Measurements from ENCODE around the gene BACE2.
"Not testable (repeated sequence)": the region's sequence is repeated elsewhere in the genome, so short reads cannot be mapped to it uniquely, and the experiment has no call there.

BACE2 gene

DNA sequence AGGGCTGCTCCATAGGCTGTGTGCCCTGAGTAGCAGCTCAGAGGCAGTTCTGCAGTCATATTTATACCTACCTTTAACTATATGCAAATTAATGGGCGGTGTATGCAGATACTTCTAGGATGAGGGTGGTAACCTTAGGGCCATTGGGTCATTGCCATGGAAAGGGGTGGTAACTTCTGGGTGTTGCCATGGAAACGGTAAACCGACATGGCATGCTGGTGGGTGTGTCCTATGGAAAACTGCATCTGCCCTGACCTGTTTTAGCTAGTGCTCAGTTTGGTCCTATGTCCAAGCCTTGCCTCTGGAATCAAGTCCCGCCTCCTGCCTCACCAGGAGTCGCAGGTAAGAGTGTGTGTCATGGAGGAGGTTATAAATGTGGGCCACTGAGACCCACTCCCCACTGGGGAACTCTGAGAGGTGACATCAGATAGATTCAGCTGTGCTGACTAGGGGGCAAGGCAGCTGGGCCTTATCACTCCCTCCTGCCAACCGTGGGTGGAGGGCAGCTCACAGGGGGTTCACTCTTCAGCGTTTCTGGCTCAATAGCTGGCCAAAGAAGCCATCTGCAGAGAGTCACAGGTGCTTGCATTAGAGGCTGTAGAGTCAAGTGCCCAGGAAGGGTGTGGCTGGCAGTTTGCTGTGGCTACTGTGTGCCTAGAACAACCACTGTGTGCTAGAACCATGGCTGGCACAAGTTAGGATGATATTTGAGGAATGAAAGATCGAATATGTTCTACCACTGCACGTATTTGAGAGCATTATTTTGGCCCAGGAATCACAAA is 19.0 kb downstream of the BACE2 start:
- DNase-seq: no peak

DNA sequence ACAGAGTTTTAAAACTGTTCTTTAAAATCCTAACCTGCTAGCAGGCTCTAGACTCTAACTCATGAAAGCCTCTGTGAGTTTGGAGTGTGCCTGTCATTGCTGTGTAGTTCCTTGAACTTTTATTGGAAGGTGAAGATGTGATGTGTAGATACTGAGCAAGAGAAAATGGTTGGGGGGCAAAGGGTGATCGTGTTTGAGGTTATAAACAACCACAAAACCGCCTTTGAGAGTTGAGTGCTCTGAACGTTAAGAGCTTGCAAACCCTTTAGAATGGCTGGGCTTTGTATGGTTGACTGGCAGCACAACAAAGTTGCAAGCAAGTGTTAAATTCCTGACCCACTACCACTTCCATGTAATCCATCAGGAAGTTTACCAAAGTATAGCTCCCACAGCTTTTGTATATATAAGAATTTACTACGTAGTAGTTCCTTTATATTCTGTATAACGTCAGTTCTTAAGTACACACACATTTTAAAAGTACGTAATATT is 19.6 kb downstream of the BACE2 start:
- no peak for DNase-seq

DNA sequence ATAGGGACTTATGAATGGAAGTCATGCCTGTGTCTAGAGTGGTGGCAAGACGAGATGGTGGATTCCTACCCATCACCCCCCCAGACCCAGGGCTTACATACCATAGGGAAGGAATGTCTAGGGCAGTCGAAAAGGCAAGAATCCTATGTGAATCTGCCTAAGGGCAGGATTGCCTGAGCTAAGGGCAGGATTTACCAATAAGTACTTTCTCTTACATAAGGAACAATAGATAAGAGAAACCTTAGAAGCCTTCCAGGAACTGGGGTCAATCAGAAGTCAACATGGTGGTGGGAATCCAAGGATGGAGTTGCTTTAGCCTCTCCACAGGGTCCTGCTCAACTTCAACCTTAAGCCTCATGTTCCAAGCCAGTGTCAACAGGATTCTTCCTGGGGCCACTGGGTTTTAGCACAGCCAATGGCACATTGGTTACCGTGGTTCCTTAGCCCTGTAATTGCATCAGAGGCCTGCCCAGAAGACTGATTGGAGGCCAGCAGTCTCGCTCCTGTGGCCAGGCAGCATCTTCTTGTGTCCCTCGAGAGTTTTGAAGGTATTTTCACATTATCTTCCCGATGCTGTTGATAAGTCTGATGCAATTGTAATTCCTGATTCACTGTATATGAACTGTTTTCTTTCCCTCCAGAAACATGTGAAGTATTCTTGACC is 20.7 kb downstream of the BACE2 start:
- DNase-seq: no peak

DNA sequence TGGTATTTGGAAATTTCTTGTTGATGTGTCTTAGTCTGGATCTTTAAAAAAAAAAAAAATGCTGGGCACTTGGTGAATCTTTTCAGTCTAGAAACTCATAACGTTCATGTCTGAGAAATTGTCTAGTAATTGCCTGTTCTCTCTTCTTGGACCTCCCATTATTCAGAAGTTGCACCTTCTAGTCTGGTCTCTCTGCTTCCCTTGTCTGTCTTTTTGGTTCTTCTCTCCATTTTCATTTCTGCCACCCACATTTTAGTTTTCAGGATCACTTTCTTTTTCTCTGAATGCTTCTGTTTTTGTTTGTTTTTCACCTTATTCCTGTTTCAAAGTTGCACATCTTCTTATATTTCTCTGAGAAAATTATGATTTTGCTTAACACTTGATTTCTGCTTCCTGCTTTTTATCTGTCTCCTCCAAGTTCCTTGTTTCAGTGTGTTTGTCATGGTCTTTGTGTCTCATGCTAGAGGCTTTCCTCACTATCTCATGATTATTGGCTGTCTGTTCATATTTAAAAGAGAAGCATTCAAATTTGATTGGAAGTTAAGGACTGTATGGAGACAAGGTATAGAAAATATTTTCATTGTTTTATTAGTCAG is 21.3 kb downstream of the BACE2 start:
- DNase-seq: no peak

DNA sequence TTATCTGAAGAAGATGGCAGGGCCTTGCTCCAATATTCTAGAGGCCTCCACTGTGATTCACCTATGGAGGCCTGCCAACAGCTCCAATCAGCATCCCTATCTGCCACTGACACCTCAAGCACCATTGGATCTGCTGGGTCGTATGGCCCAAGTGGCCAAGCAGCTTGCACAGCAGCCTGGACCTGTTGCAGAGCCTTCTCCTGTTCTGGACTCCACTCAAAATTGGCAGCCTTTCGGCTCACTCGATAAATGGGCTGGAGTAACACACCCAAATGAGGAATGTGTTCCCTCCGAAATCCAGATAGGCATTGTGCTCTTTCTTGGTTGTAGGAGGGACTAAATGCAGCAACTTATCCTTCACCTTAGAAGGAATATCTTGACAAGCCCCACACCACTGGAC is 24.6 kb downstream of the BACE2 start:
- DNase-seq: not testable (repeated sequence)

DNA sequence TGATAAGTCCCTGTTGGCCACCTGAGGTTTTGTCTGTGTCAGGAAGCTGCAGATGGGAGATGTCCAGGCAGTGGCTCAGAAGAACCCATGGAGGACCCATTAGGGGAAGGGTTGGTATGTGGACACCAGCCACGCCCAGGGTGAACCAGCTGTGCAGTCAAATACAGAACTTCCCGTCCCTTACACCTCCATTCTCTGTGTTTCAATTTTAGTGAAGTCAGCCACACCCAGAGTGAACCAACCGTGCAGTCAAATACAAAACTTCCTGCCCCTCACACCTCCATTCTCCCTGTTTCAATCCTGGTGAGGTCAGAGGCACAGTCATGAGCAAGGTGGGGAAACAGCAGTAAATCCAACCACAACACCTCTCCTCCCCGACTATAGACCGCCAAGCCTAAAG is 27.4 kb downstream of the BACE2 start:
- no peak for DNase-seq

DNA sequence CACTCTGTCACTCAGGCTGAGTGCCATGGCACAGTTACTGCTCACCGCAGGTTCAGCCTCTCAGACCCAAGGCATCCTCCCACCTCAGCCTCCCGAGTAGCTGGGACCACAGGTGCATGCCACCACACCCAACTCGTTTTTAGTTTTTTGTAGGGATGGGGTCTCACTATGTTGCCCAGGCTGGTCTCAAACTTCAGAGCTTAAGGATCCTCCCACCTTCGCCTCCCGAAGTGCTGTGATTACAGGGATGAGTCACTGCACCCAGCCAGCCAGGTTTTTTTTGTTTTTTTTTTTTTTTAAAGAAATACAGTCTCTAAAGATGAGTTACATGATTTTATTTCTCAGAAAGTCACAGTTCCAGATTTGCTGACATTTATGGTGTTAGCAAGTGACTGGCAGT is 29.0 kb downstream of the BACE2 start:
- DNase-seq: no peak

DNA sequence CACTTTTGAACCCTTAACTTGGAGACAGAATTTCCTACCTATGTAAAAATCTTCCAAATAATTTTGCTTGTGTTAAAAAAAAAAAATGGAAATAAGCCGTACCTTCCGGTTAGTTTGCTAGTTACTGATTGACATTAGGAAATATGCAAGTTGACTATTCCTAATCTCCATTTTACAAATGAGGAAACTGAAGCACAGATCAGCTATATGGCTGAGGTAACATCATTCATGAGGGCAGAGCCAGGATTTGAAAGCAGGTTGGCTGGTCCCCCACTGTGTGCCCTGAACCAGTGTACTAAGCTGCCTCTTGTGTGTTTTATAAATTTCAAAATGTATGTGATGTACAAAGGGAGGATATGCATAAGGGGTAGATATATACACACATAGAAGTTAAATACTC is 29.6 kb downstream of the BACE2 start:
- DNase-seq: no peak

DNA sequence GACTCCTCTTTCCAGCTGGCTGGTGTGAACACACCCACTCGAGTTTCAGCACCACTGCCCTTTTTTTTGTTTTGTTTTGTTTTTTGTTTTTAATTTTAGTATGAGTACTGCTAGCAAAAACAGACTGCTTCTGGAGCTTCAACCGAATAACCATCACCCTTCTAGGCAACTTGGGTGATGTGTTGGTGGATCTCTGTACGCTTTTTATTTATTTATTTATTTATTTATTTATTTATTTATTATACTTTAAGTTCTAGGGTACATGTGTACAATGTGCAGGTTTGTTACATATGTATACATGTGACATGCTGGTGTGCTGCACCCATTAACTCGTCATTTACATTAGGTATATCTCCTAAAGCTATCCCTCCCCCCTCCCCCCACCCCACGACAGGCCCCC is 30.7 kb downstream of the BACE2 start:
- not testable (repeated sequence) for DNase-seq

DNA sequence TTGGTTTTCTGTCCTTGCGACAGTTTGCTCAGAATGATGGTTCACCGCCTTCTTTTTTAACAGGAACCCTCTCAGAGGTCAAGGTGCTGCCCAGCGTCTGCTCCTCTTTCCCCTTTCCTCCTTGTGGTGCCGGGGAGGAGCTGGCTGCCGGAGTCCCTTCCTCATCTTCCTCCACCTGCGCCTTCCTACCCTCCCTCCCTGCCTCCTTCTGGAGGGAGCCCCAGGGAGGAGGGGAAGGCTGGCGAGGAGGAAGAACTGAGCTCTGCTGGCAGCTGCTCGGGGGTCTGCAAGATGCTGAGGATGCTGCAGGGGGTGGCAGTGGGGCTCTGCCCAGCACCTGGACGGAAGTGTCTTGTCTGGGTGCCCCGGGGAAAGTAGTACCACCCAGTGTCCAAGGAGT is 31.2 kb downstream of the BACE2 start:
- DNase-seq: no peak

DNA sequence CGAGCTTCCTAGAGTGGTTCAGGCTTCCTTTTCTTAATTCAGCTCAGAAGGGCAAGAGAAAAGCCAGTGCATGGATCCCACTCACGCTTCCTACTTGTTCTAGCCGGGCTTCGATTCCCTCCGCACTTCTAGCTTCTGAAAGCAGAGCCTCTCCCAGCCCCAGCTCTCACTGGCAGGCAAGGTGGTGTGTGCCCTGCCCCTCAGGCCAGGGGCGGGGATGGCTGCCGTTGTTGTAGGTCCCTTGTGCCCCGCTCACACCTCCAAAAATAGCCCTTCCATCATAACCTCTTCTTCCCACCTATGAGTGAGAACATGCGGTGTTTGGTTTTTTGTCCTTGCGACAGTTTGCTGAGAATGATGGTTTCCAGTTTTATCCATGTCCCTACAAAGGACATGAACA is 31.6 kb downstream of the BACE2 start:
- DNase-seq: no peak

DNA sequence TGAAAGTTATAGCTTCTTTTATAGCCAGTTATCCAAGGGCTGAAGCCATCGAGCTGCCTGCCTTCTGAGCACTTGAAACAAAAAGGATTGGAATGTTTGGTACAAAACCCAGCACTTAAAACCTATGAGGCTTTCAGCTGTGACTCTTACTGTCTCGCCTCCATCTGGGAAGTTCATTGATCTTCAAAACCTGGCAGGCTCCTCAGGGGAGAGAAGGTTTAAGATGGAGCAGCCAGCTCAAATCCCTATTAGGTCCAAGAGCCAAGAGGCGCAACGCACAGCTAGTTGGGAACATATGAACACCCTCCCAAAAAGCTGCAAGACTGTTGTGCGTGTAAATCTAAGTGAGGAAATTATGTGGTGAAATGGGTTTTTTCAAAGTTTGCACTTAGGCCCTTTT is 33.4 kb downstream of the BACE2 start:
- no peak for DNase-seq

DNA sequence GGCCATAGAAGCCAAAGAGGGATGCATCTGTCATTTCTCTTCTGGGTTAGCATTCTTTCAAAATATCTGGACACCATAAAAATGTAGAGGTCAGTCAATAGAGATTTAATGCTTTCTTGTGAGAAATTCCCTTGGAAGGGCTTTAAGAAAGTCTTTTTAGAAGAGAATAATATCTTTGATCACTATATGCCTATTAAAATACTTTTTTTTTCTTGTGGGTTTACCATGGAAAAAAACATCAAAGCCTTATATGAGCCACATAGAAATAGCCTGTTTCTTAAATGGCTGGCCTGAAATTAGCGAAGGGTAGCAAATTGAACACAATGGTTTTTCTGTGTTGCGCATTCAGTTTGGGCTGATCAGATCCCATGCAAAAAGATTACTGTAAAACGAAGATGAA is 36.8 kb downstream of the BACE2 start:
- DNase-seq: no peak

DNA sequence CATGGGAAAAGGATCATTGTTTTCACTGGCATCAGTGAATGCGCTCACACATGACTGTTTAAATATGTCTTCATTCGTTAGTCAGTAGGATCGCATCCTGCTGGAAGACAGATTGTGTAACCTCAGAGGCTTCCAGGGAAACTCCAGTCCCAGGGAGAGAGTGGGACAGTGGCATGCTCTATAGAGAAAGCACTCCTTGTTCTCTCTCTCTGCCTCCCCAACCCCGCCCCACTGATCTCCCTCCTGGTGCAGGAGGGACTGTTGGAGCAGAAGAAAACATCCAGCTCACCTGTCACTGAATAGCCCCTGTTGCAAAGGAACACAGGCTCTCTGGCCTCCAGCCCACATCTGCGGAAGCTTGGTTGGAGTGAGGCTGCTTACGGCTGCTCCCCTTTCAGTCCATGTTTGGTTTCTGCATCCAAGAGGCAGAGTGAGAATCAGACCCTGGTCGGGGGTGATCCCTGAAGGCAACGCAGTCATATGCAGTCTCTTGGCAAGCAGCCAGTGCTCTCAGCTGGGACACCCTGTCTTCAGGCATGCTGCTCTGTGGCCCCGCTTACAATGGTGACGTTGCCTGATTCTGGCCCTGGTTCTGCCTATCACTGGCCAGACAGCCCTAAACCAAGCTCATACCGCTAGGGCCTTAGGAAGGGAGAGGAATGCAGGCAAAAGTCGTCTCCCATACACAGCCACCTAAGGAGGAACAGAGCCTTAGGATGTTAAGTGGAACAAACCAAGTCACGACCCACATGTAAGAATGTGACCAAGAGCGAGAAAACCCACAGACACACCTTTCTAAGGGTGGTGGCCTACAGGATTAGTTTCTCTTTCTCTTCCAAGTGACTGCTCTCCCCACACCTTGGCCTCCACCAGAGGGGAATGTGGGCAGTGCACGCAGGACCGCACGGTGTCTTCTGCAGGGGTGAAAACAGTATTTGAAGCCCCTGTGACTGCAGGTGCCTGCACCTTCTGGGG is 39.7 kb downstream of the BACE2 start:
- DNase-seq: no peak

DNA sequence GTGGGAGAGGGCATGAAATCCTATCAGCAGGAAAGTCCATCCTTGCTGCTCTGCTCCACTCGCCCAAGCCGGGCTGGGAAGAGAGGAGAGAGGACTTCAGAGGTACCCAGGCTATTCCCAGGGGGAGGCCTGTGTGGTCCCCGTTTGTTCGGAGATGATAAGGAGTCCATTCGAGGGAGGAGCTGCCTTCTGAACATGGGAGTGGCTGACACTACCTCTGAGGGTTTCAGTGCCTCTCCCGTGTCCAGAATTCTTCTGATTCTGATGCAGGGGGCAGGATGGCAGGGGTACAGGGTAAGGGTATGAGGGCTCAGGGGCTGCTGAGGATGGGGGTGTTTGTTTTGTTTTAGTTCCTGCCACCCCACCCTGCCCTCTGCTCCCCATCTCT is 40.4 kb downstream of the BACE2 start:
- DNase-seq: no peak

DNA sequence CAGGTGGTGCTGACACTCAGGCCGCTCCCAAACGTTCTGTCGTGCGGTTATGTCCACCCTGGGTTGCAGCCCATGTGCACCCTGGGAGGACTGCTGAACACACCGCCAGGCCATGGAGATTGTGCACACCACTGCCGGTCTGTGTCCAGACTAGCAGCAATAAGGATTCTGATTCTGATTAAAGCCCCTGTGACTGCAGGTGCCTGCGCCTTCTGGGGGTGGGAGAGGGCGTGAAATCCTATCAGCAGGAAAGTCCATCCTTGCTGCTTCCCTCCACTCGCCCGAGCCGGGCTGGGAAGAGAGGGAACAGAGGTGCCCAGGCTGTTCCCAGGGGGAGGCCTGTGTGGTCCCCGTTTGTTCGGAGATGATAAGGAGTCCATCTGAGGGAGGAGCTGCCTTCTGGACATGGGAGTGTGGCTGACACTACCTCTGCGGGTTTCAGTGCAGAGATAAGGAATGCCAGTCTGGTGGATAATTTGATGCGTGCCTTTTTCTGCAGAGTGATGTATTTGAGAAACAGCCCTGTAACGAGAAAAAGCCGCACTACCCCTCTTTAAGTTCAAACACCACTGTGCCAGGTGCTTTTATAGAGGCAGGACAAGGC is 41.2 kb downstream of the BACE2 start:
- DNase-seq: no peak

DNA sequence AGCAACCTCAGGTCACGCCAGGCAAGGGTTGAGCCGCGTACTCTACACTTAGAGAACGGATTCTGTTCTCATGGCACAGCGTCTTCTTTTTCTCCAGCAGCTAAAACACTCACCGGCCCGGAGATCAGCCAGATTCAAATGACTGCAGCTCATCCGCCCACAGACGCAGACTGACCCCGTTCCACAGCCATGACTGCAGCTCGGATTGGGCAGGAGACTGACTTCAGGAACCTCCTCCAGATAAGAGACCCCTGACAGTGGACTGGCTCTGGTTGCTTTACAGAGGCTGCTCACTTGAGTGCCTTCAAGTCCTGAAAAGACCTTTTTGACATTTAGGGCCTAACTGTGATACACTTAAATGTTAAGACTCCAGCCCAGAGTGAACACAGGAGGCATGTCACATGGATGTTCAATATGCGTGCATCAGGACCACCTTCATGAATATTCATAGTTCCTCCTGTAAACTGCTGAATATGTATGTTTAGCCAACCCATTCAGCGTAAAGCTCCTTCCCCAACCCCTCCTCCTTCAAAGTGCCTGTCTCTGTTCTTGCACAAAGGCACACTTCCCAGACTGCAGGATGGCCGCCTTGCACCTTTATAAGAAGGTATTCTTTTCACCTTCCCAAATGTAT is 42.6 kb downstream of the BACE2 start:
- no peak for DNase-seq

DNA sequence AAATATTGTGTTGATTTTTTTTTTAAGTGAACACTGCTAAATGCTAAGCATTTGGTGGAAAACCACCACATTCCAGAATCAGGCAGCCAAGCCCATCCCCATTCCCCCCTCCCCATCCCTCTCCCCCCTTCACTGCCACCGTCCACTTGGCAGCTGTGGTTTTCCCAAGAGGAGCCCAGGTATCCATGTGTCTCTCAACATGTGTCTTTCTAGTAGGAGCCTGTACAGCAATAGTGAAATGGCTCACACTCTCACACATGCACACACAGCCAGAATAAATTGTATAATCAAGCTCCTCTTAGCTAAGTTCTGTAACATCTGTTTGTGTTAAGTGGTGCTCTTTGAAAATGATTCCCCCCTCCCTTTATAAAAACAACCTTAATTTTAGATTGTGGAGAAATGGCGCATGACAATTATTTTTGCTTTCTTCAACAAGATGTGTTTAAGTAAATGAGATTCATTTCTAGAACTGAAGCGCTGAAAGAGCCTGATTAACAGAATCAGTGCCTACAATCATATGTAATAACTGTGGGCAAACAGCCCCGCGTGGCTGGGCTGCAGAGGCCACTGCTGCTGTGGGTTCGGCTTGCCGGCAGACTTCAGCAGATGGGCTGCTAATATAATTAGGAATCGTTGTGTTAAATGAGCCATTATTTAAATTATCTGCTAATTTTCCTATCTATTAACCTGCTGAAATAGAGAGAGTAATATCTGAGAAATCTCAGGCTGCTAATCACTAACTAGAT is 43.3 kb downstream of the BACE2 start:
- no peak for DNase-seq

DNA sequence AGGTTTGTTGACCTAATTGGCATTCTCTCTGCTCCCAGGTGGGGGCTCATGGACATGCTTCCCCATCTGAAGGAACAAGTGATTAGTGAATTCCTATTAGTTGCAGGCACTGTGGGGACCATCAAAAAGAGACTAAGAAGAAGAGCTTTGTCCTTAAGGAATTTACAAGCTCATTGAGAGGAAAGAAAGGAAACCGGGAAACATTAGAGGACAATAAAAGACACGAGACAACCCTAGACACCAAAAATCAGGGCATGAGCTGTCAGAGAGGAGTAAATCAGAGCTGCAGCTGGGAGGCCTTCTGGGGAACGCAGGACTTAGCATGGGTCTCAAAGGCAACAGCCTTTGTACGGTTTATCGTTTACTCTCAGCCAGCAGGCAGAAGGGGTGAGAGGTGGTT is 45.1 kb downstream of the BACE2 start:
- no peak for DNase-seq

DNA sequence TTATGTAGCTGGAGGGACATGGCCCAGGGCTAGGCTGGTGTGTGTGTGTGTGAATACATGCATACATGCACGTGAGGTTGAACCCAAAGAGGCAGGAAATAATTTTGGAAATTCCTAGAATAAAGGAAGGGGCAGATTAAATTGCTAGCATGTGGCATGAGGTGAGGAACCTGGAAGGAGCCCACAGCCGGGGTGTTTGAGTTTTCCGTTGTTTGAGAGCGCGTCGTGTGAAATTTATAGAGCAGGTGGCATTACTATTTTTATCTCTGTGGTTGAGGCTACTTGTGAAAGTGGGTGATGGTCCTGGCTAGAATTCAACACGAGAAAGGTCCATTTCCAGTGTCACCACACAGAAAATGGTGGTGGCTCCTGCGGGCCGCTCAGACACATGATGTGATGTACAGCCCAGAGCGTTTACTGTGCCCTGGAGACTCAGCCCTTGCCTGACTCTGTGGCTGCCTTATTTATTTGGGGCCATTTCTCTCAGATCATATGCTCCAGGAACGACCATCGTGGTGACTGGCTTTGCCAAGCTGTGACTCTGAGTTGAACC is 48.0 kb downstream of the BACE2 start:
- DNase-seq: no peak

DNA sequence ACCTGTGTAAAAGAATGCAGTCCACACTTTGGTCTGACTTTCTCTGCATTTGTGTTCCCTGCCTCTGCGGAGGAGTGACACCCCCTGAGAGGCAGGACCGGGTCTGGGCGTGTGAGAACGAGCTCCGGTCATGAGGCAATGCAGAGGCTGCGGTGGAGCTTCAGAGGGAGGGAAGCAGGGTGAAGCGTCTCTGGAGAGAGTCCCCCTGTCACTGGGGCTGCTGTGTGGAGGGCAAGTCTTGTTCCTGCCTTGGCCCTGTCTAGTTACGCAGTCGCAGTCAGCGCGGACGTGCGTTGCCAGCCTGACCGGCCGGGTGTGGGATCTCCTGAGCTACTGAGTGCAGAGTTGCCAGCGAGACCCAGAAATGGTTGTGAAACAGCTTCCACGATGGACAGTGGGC is 48.5 kb downstream of the BACE2 start:
- DNase-seq: no peak
